Spinal cord (tissue), 10 donors: ENCODE data around the gene GRK4. TPM values are rescaled to one million over a fixed set of nuclear protein-coding genes. Genes with fewer than 3 reads are reported as not detected.
"Not testable (repeated sequence)": the region's sequence is repeated elsewhere in the genome, so short reads cannot be mapped to it uniquely, and the experiment has no call there.

Experiments
- DNase-seq, 6 donors: peaks; one replicate each; pipeline versions ENCODE4 v3.0.0 to v3.0.0-alpha.2; 2013 to 2015; ENCODE audit warnings: low spot score in 6 of 6, low read depth in 4 of 6
- H3K27ac ChIP-seq: one replicate; pipeline ENCODE4 v1.5.1; 2013; ENCODE audit warnings: low read depth, low read length, control low read depth
- H3K27me3 ChIP-seq: one replicate; pipeline ENCODE4 v1.6.1; 2013; ENCODE audit warnings: low read length; ENCODE audit not compliant: control insufficient read depth, insufficient read depth
- H3K36me3 ChIP-seq: one replicate; pipeline ENCODE4 v1.6.1; 2013; ENCODE audit warnings: low read length; ENCODE audit not compliant: control insufficient read depth, insufficient read depth
- H3K4me1 ChIP-seq: one replicate; pipeline ENCODE4 v1.6.1; 2013; ENCODE audit warnings: low read length; ENCODE audit not compliant: control insufficient read depth, insufficient read depth
- H3K4me3 ChIP-seq: one replicate; pipeline ENCODE4 v1.5.1; 2013; ENCODE audit warnings: low read depth, low read length, control low read depth
- H3K9me3 ChIP-seq: one replicate; pipeline ENCODE4 v1.6.1; 2013; ENCODE audit warnings: low read length; ENCODE audit not compliant: control insufficient read depth, insufficient read depth
- WGBS: methylation state at CpG from one replicate; pipeline ENCODE4 v1.1.5; 2013; ENCODE audit warnings: missing lambda C conversion rate; ENCODE audit not compliant: insufficient coverage; 5-methylcytosine and 5-hydroxymethylcytosine counted together
- polyA plus RNA-seq, 2 donors: library from polyadenylated mRNA; unstranded; fragments of 120-200 nt; gene quantifications; one replicate each; pipeline ENCODE4 v1.2.1, GENCODE V29; 2013; ENCODE audit not compliant: insufficient read length in 2 of 2
- total RNA-seq, 2 donors: library from RNA; depleted of rRNA in 1 of 2; stranded (reverse); fragments of 120-200 nt in 1 of 2; fragments of >200 nt in 1 of 2; gene quantifications; one replicate each; pipeline versions ENCODE4 v1.2.3 to v1.2.4, GENCODE V29; 2013 to 2014
- donor health status: healthy.

The GRK4 gene
- total and polyA plus RNA-seq, 4 donors: 14.7 to 40.8 (median 23.8) TPM

DNA sequence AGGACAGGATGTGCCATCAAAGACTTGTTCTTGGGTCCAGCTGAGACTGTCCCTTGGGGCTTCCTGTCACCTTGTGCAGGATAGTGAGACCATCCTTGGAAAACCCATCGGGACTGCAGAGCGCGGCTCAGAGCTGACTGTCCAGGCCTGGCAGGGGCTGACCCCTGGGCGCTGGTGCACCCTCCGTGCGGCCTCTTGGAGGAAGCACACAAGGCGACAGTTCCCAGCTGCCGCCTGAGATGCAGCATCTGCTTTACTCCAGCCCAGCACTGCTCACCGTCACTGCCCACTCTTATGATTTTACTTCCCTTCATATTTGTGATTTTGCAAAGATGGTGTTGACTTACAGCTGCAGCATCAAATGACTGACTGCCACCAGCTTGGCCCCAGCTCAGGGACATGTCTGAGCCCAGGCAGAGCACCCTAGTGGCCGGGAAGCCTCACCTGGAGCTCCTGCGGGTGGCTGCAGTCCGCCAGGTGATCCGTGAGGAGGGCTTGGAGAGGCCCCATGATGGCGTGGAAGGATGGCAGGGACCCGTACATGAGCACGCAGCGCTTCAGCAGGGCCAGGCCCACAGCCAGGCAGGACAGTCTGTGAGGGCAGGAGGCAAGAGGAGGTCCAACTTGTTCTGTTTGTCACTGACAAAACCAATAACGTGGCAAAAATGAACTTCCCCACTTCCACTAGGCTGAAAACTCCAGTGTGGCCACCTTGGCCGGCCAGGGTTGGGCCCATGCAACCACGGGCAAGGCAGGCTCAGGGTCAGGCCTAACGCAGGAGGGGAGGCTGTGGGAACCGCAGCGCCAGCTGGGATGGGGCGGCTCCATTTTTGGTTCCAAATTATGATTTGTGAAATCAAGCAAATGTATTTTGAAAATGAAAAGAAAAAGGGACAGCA, 22.0 kb upstream of the GRK4 start:
- Histone ChIP-seq H3K36me3 (peaks cover 96% of the 10 kb centered on the region), H3K4me1 (peaks cover 5% of the 10 kb centered on the region), H3K27me3 (no peaks in the 10 kb centered on the region), H3K4me3 (no peak overlapping the region), H3K27ac (no peak overlapping the region), H3K9me3 (no peaks in the 10 kb centered on the region)
- DNase-seq: no peak
- 96% methylated on average over 22 of the region's 24 CpGs for WGBS

DNA sequence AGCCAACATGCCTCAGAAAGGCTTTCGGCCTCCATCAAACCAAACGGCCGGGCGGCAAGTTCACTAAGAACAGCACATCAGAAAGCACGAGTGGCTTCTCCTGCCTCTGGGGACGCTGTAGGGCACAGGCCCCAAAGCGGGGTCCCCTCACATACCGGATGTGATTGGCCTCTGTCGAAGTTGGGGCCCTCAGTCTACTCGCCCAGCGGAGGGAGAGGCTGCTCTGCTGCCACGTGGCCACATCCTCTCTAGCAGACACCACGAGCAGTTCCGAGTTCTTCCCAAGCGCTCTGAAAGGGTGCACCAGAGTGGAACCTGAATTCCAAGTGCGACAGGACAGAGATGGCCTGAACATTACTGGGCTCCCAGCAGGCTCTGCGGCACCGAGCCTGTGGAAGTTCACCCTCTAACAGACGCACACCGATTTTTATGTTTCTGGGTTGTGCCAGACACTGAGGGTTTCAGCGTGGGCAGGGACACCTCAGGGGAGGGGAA, 21.3 kb upstream of the GRK4 start:
- 90% methylated on average over 21 of the region's 21 CpGs for WGBS
- DNase-seq: no peak
- Histone ChIP-seq H3K4me1 (no peaks in the 10 kb centered on the region), H3K4me3 (no peak overlapping the region), H3K9me3 (no peaks in the 10 kb centered on the region), H3K27me3 (no peaks in the 10 kb centered on the region), H3K36me3 (peaks cover 97% of the 10 kb centered on the region), H3K27ac (no peak overlapping the region)

DNA sequence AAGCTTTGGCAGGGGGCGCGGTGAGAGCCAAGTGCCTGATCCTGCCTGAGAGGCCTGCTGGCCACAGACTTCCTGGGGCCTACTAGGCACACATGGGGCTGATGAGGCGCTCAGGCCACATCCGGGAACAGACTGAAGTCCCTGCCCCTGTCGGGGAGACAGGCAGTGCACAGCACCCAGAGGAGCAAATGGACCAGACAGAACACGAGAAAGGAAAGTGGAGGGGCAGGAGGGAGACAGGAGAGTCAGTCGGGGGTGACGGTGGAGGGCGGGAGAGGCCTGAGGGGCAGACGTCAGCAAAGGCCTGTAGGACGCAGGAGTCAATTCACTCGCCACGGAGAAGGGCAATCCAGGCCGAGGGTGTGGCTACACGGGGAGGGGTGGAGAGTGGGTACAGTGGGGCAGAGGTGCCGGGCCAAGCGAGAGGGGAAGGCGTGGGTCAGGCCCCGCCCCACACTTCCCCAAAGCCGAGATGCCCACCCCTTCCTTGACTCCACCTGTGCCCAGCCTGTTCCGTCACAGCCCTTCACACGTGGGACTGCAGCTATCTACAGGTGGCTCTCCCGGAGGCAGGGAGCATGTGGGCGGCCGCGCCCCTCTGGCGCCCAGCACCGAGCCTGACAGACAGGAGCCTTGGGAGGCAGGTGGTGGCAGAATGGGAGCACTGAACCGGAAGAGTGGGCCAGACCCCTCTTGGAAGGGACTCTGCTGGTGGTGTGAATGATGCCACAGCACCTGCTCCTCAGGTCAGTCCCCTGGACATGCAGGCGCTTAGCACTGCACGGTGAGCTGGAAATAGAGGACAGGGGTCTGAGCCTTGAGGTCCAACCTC, 20.6 kb upstream of the GRK4 start:
- H3K4me3 ChIP-seq: no peak overlapping the region
- no peak overlapping the region for H3K27ac ChIP-seq
- H3K27me3 ChIP-seq: no peaks in the 10 kb centered on the region
- WGBS: 91% methylated on average over 20 of the region's 31 CpGs
- no peaks in the 10 kb centered on the region for H3K9me3 ChIP-seq
- peaks cover 97% of the 10 kb centered on the region for H3K36me3 ChIP-seq
- DNase-seq: no peak
- H3K4me1 ChIP-seq: no peaks in the 10 kb centered on the region

DNA sequence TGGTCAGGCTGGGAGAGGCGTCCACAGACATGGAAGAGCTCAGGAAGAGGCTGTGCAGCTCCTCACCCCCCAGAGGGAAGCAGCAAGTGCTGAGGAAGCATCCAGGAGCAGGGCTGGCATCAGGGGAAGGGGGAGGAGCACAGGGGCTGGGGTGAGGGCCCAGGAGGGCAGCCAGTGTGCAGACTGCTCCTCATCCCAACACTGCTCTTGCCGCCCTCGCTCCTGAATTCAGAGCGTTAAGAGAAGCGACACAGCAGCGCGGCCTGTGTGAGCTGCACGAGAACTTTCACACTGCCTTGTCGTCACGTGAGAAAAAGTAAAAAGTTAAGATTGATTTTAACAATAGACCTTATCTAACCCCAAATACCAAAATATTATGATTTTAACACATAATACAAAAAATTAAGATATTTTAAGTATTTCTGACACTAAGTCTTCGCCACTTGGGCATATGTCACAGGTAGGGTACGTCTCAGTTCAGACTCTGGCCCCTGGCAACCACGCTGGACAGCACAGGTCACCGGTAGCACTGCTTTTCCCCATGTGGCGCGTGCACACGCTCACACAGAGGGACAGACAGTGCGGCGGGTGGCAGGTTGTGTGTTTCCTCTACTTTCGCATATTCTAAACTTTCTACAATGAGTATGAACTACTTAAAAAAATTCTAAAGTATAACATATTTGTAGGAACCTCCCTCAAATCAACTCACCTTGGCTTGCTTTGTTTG, 19.8 kb upstream of the GRK4 start:
- H3K4me3 ChIP-seq: no peak overlapping the region
- DNase-seq: no peak
- H3K27me3 ChIP-seq: no peaks in the 10 kb centered on the region
- no peak overlapping the region for H3K27ac ChIP-seq
- WGBS: 97% methylated on average over 10 of the region's 20 CpGs
- peaks cover 94% of the 10 kb centered on the region for H3K36me3 ChIP-seq
- no peaks in the 10 kb centered on the region for H3K9me3 ChIP-seq
- H3K4me1 ChIP-seq: no peaks in the 10 kb centered on the region

DNA sequence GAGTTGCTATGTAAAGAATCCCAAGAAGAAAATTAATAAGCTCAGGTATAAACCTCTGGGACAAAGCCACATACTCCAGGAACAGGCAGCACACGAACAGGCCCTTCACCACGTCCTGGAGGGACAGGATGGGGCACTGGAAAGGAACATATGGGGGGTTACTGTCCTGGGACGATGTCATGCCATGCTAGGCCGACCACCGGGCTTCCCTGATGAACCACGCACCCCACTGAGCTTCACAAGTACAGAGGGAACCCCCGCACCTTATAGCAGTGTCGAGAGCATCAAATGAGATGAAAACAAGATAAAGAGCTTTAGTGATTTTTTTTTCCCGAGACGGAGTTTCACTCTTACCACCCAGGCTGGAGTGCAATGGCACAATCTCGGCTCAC, 19.3 kb upstream of the GRK4 start:
- DNase-seq: no peak
- Histone ChIP-seq H3K4me1 (no peaks in the 10 kb centered on the region), H3K27me3 (no peaks in the 10 kb centered on the region), H3K4me3 (no peak overlapping the region), H3K9me3 (no peaks in the 10 kb centered on the region), H3K36me3 (peaks cover 94% of the 10 kb centered on the region), H3K27ac (no peak overlapping the region)
- WGBS: 92% methylated on average over 4 of the region's 11 CpGs

DNA sequence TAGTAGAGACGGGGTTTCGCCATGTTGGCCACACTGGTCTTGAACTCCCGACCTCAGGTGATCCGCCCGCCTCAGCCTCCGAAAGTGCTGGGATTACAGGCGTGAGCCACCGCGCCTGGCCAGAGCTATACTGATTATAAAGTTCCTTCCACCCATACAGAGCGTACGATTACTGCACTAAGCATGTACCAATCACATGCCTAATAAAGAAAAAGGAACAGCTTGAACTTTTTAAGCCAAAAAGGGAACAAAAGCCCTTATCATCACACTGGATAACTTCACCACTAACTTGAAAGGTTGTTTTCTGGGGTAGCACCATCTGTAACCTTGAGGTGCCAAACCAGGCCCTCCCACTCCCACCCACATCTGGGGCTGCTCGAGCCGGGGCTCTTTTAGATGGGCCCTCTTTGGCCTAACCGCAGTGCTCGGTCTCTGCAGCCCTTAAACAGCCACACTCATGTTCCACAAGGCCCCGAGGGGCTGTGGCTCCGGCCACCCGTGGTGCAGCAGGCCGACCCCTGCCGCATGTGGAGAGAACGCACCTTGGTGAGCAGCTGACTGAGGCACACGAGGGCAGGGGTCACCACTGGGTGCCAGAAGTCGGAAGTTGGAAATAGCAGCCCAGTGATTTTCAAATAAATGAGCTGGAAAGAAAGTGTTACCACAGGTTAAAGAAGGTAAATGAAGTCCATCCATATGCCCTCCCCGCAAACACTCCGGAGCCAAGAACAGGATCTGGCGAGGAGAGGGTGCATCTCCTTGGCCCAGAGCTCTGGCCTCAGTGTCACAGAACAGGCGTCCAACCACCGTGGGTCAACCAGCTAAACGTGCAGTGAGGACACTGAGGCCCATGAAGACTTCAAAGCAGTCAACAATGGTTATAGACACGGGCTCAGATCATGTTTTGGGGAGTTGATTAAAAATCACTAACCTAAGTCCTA, 18.5 kb upstream of the GRK4 start:
- H3K4me3 ChIP-seq: no peak overlapping the region
- DNase-seq: no peak

DNA sequence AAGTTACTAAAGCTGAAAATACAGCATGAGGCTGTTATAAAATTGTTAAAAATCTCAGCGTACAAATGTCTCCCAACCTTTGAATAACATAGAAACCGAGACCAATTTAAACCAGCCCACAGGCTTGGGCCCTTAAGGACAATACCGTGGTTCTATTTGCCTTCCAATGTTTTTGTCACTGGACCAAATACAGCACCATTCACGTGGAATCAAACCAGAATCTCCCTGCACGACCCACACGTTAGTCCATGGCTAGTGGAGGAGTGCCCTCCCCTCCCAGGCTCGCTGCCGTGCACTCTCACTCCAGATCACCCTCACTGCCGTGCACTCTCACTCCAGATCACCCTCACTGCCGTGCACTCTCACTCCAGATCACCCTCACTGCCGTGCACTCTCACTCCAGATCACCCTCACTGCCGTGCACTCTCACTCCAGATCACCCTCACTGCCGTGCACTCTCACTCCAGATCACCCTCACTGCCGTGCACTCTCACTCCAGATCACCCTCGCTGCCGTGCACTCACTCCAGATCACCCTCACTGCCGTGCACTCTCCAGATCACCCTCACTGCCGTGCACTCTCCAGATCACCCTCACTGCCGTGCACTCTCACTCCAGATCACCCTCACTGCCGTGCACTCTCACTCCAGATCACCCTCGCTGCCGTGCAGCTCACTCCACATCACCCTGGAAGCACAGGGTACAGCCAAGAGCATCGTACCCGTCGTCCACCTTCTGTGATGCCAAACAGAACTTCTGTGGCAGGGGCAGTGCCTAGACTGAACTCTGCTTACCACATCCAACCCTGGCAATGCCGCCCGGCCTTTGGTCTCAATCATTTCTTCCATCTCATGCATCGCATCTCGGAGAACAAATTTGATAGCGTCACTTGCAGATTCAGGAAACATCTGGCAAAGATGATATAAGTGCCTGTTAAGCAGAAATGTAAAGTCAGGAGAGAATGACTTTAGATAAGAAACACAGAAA, 17.5 kb upstream of the GRK4 start:
- not testable (repeated sequence) for H3K4me1 ChIP-seq, H3K27me3 ChIP-seq, DNase-seq, H3K27ac ChIP-seq, H3K4me3 ChIP-seq, H3K9me3 ChIP-seq
- 93% methylated on average over 24 of the region's 30 CpGs for WGBS
- peaks cover 91% of the 10 kb centered on the region for H3K36me3 ChIP-seq

More for the DNA sequence above, 18.5 kb upstream of the GRK4 start:
- no peaks in the 10 kb centered on the region for H3K4me1 ChIP-seq
- H3K27me3 ChIP-seq: no peaks in the 10 kb centered on the region
- no peak overlapping the region for H3K27ac ChIP-seq
- H3K36me3 ChIP-seq: peaks cover 94% of the 10 kb centered on the region
- WGBS: 93% methylated on average over 28 of the region's 30 CpGs
- no peaks in the 10 kb centered on the region for H3K9me3 ChIP-seq
